Fibroblast of lung (primary cell): ENCODE measurements around the gene DLGAP3. TPM values are rescaled to one million over a fixed set of nuclear protein-coding genes. Genes with fewer than 3 reads are reported as not detected.

ENCODE experiments used
- DNase-seq, 2 donors: peaks; one replicate each; pipeline versions ENCODE4 v3.0.0 to v3.0.0-alpha.2; 2010; ENCODE audit warnings: low read depth in 2 of 2
- H2AFZ ChIP-seq: 2 replicates; pipeline ENCODE4 v1.5.1; 2012; ENCODE audit warnings: low read length, control low read depth, inconsistent platforms
- H3K27ac ChIP-seq: 2 replicates; pipeline ENCODE4 v1.5.1; 2011; ENCODE audit warnings: low read length, control low read depth; ENCODE audit not compliant: insufficient read depth
- H3K27me3 ChIP-seq: 2 replicates; pipeline ENCODE4 v1.5.1; 2011; ENCODE audit warnings: mild to moderate bottlenecking, low read length; ENCODE audit not compliant: control insufficient read depth, insufficient read depth
- H3K36me3 ChIP-seq: 2 replicates; pipeline ENCODE4 v1.5.1; 2011; ENCODE audit warnings: low read length; ENCODE audit not compliant: control insufficient read depth, insufficient read depth
- H3K4me1 ChIP-seq: 2 replicates; pipeline ENCODE4 v1.5.1; 2011; ENCODE audit warnings: low read length; ENCODE audit not compliant: control insufficient read depth, insufficient read depth; ENCODE audit errors: extremely low read depth
- H3K4me2 ChIP-seq: 2 replicates; pipeline ENCODE4 v1.5.1; 2011; ENCODE audit warnings: low read length, control low read depth; ENCODE audit not compliant: insufficient read depth; ENCODE audit errors: extremely low read depth
- H3K4me3 ChIP-seq, 4 experiments: fragments of 200-600 bp in 1 of 4; sonication (generic) in 1 of 4; replicated peaks in 1 of 4; 2 replicates each; pipeline ENCODE4 v1.5.1; 2011 to 2016; ENCODE audit warnings: low read length in 4 of 4, low read depth in 3 of 4, mild to moderate bottlenecking in 3 of 4, control low read depth in 2 of 4, inconsistent platforms in 1 of 4, mixed read lengths in 1 of 4; ENCODE audit not compliant: insufficient read depth in 1 of 4; ENCODE audit errors: control extremely low read depth in 1 of 4
- H3K79me2 ChIP-seq: 2 replicates; pipeline ENCODE4 v1.5.1; 2012; ENCODE audit warnings: mild to moderate bottlenecking, low read length, inconsistent platforms; ENCODE audit not compliant: control insufficient read depth, insufficient read depth
- H3K9ac ChIP-seq: 2 replicates; pipeline ENCODE4 v1.5.1; 2011; ENCODE audit warnings: mild to moderate bottlenecking, low read length, control low read depth; ENCODE audit not compliant: insufficient read depth
- H3K9me3 ChIP-seq: 2 replicates; pipeline ENCODE4 v1.5.1; 2012; ENCODE audit warnings: low read depth, low read length; ENCODE audit not compliant: control insufficient read depth, insufficient read depth
- H4K20me1 ChIP-seq: 2 replicates; pipeline ENCODE4 v1.5.1; 2011; ENCODE audit warnings: low read length; ENCODE audit not compliant: control insufficient read depth, insufficient read depth; ENCODE audit errors: extremely low read depth
- CTCF ChIP-seq, 2 donors: IDR thresholded peaks in 1 of 2; conservative IDR thresholded peaks in 1 of 2; 1 replicate in 1 of 2; 2 replicates in 1 of 2; pipeline ENCODE4 v1.5.1; 2011 to 2012; ENCODE audit warnings: low read length in 2 of 2, control low read depth in 1 of 2, inconsistent platforms in 1 of 2, low read depth in 1 of 2, mild to moderate bottlenecking in 1 of 2
- EZH2 ChIP-seq: IDR thresholded peaks from 2 replicates; pipeline ENCODE4 v1.5.1; 2012; ENCODE audit warnings: low read length, control low read depth, mild to moderate bottlenecking; ENCODE audit errors: missing control alignments
- polyA plus RNA-seq, 2 donors: library from polyadenylated mRNA; depleted of rRNA in 1 of 2; stranded (reverse) in 1 of 2; unstranded in 1 of 2; fragments of >200 nt; gene quantifications; 2 replicates each; pipeline ENCODE4 v1.2.1, GENCODE V29; 2011 to 2012; ENCODE audit warnings: missing spikeins in 1 of 2
- total RNA-seq: library from RNA; depleted of rRNA; stranded (reverse); fragments of >200 nt; gene quantifications from 2 replicates; pipeline ENCODE4 v1.2.1, GENCODE V29; 2014

Gene DLGAP3
- total and polyA plus RNA-seq, 2 donors (not counting 1 experiment from before 2014, with no cell fraction given) = not detected

- Histone ChIP-seq H4K20me1 (no peaks in the 10 kb centered on the region), H3K27ac (no peak overlapping the region), H3K79me2 (no peaks in the 10 kb centered on the region), H3K36me3 (no peaks in the 10 kb centered on the region), H3K4me2 (no peak overlapping the region), H3K27me3 (no peaks in the 10 kb centered on the region), H3K4me1 (no peaks in the 10 kb centered on the region), H3K4me3 (no peak overlapping the region), H3K9me3 (no peaks in the 10 kb centered on the region), H3K9ac (no peak overlapping the region), H2AFZ (no peak overlapping the region)
- DNase-seq = no peak
- TF ChIP-seq CTCF (conservative IDR thresholded peaks at IDR 0.05 in 1 of 2, IDR thresholded peaks at IDR 0.05 in 1 of 2; ENCODE audit: low read depth in 1 of 2, low read length in 2 of 2) = no peak
- TF ChIP-seq EZH2 = no peak
Observed at GRCh38 chr1:34898330-34898761, 31.1 kb downstream of the DLGAP3 start.

- TF ChIP-seq EZH2 (no peak), CTCF (conservative IDR thresholded peaks at IDR 0.05 in 1 of 2, IDR thresholded peaks at IDR 0.05 in 1 of 2; ENCODE audit: low read depth in 1 of 2, low read length in 2 of 2) (peak; percentile 6 to 13)
- H3K4me2 ChIP-seq = no peak overlapping the region
- no peaks in the 10 kb centered on the region for H3K27me3 ChIP-seq
- no peak overlapping the region for H3K27ac ChIP-seq
- no peaks in the 10 kb centered on the region for H3K9me3 ChIP-seq
- no peaks in the 10 kb centered on the region for H4K20me1 ChIP-seq
- no peaks in the 10 kb centered on the region for H3K36me3 ChIP-seq
- no peak overlapping the region for H3K4me3 ChIP-seq
- H3K79me2 ChIP-seq = no peaks in the 10 kb centered on the region
- no peak for DNase-seq
- no peak overlapping the region for H2AFZ ChIP-seq
- no peak overlapping the region for H3K9ac ChIP-seq
- no peaks in the 10 kb centered on the region for H3K4me1 ChIP-seq
Observed at GRCh38 chr1:34896612-34897011, 32.8 kb downstream of the DLGAP3 start.

GRCh38 chr1:34889705-34890104, 39.7 kb downstream of the DLGAP3 start:
- Histone ChIP-seq H3K9me3 (no peaks in the 10 kb centered on the region), H3K4me2 (no peak overlapping the region), H3K4me1 (no peaks in the 10 kb centered on the region), H3K4me3 (no peak overlapping the region), H3K9ac (no peak overlapping the region), H3K27me3 (peaks cover 8% of the 10 kb centered on the region), H3K36me3 (no peaks in the 10 kb centered on the region), H3K27ac (no peak overlapping the region), H3K79me2 (no peaks in the 10 kb centered on the region), H4K20me1 (no peaks in the 10 kb centered on the region), H2AFZ (no peak overlapping the region)
- TF ChIP-seq CTCF (conservative IDR thresholded peaks at IDR 0.05 in 1 of 2, IDR thresholded peaks at IDR 0.05 in 1 of 2; ENCODE audit: low read depth in 1 of 2, low read length in 2 of 2) = no peak
- no peak for TF ChIP-seq EZH2
- DNase-seq = no peak
